Cerebellar cortex (tissue), 1 donor: ENCODE data around the gene EPHB4.
"Not testable (repeated sequence)": the region's sequence is repeated elsewhere in the genome, so short reads cannot be mapped to it uniquely, and the experiment has no call there.

Experiments used
- DNase-seq: peaks from one replicate; pipeline ENCODE4 v3.0.0-alpha.2; 2015; ENCODE audit warnings: low spot score

EPHB4 gene

DNA sequence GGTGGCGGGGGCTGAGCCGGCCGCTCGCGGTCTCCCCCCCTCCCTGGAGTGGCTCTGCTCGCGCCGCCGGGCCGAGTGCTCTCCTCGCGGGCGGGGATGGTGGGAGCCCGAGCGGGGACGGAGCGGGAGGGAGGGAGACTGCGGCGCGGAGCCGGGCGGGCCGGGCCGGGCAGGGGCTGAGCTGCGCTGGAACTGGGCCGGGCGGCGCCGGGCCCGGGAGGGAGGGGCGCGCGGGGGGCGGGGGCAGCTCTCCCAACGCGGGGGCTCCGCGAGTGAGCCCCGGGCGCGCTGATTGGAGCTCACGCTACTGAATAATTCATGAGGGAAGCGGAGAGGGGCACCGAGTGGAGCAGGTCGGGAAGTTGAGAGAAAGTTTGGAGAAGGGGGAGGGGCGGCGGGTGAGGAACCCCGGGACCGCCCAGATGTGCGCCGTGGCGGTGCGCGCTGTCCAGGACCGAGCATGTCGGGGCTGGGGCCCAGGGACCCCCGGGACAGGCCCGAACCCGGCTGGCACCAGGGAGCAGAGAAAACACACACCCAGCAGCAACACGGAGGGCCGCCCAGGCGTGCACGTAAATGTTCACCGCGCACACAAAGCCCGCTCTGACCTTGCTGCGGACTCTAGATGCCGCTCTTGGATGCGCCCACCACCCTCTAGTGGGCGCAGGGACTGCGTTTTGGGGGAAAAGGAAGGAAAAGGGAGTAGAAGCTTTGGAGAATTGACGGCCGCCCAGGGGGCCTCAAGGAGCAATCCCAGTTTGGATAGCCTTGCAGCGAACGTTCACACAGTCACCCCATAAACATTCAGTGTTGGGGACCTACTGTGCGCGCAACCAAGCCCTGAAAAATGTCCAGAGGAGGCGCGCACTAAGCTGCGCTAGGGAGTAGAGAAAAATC lies at the start of gene EPHB4:
Gene EPHB4, minus strand, starts transcription at position 194 of the 897 bp plus-strand sequence. CDS start 493 bp downstream, outside the sequence.
- peak; percentile 75 for DNase-seq

- DNase-seq, result no peak
Measured at GRCh38 chr7:100875356-100875751, 48.0 kb upstream of the EPHB4 start.

- peak; percentile 98 for DNase-seq
Measured at GRCh38 chr7:100874577-100875355, 47.4 kb upstream of the EPHB4 start, which contains the start of gene SRRT. Gene SRRT (plus strand): TSS chr7:100875103. CDS start chr7:100875591, 488 bp downstream.

GRCh38 chr7:100874300-100874576 lies 46.9 kb upstream of the EPHB4 start:
- DNase-seq, result no peak

- DNase-seq, result no peak
Measured at GRCh38 chr7:100873599-100874299, 46.4 kb upstream of the EPHB4 start.

GRCh38 chr7:100867776-100868485 lies 40.6 kb upstream of the EPHB4 start:
- DNase-seq, result no peak

GRCh38 chr7:100867040-100867775 lies 39.9 kb upstream of the EPHB4 start, which contains the start of gene TRIP6:
Gene TRIP6 (plus strand): TSS chr7:100867387. CDS start chr7:100867498, 111 bp downstream.
- peak; percentile 82 for DNase-seq

DNA sequence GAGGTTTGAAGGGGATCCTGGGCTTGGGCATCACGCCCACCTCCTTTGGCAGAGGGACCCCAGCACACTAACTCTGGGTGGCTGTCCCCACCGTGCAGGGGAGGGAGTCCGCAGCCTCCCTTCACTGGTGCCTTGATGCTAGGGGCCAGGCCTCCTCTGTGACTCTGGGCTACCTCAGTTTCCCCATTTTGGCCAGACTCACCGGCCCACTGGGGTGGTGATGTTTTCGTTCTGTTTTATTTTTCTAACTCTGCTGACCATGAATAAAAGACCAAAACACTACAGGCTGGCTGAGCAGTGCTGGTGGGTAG lies 39.4 kb upstream of the EPHB4 start:
- DNase-seq, result no peak

DNA sequence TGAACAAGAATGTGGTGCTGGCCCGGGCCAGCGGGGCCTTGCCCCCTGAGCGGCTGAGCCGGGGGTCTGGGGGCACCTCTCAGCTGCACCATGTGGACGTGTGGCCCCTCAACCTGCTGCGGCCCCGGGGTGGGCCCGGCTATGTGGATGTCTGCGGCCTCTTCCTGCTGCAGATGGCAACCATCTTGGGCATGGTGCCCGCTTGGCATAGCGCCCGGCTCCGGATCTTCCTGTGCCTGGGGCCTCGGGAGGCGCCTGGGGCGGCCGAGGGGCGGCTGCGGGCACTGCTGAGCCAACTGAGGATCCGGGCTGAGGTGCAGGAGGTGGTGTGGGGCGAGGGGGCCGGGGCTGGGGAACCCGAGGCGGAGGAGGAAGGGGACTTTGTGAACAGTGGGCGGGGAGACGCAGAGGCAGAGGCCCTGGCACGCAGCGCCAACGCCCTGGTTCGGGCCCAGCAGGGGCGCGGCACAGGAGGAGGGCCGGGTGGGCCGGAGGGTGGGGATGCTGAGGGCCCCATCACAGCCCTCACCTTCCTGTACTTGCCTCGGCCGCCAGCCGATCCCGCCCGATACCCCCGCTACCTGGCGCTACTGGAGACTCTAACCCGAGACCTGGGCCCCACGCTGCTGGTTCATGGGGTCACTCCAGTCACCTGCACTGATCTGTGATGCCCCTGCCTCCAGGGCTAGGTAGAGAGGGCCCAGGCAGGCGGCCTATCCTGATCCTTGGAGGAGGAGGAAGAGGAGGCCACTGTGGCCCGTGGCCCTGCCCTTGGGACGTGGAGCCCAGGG lies 38.8 kb upstream of the EPHB4 start:
- peak; percentile 82 for DNase-seq

- DNase-seq, result peak; percentile 74
Measured at GRCh38 chr7:100865372-100865911, 38.1 kb upstream of the EPHB4 start.

DNA sequence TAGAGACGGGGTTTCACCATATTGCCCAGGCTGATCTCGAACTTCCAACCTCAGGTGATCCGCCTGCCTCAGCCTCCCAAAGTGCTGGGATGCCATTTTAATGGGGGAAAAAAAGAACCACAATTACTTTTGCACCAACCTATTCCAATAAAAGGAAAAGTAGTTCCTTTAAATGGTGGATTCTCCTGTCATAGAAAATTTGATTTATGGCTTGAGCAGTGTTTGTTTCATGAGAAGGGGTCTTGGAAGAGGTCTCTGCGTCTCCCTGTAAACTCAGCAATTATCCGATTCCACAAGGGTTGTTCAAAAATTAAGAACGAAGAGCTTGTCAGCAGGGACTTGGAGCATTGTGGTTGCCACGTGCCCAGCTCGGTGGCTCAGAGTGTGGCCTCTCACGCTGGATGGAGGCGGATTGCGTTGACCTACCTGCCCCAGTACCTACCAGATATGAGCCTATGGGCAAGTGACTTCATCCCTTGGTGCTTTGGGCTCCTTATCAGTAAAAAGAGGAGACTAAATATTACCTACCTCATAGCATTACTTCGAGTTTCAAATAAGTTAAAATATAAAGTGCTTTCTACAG lies 37.0 kb upstream of the EPHB4 start:
- DNase-seq, result no peak

GRCh38 chr7:100863406-100863950 lies 36.2 kb upstream of the EPHB4 start:
- no peak for DNase-seq

- DNase-seq, result no peak
Measured at GRCh38 chr7:100861616-100861985, 34.3 kb upstream of the EPHB4 start.

DNA sequence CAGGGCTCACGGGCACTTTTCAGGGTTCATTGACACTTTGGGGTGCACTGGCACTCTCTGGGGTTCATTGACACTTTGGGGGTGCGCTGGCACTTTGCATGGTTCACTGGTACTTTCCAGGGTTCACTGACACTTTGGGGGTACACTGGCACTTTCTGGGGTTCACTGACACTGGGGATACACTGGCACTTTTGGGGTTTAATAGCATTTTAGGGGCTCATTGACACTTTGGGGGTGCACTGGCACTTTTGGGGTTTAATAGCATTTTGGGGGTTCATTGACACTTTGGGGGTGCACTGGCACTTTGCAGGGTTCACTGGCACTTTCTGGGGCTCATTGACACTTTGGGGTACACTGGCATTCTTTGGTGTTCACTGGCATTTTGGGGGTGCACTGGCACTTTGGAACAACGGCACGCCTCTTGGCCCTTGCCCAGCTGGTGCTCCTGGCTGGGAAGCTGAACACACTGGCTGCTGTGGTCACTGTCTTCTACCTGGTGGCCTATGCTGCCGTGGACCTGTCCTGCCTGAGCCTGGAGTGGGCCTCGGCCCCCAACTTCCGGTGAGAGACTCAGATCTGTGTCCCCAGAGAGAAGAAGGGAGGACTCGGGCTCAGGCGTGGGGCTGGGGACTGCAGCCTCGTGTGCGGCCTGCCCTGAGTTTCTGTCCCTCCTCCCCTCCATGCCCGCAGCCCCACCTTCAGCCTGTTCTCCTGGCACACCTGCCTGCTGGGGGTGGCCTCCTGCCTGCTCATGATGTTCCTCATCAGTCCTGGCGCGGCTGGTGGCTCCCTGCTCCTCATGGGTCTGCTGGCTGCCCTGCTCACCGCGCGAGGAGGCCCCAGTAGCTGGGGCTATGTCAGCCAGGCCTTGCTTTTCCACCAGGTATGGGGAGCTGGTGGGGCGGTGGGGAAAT lies 33.6 kb upstream of the EPHB4 start:
- no peak for DNase-seq

- DNase-seq, result no peak
Measured at GRCh38 chr7:100859856-100860255, 32.5 kb upstream of the EPHB4 start.

DNA sequence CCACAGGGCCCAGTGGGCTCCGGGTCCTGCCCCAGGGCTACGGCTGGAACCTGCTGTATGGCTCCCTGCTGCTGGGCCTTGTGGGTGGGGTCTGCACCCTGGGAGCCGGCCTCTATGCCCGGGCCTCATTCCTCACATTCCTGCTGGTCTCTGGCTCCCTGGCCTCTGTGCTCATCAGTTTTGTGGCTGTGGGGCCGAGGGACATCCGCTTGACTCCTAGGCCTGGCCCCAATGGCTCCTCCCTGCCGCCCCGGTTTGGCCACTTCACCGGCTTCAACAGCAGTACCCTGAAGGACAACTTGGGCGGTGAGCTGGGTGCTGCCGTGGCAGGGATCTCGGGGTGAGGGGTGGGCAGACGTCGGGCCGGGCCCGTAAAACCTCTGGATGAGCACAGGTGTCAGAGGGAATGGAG lies 29.6 kb upstream of the EPHB4 start:
- no peak for DNase-seq

GRCh38 chr7:100855515-100855914 lies 28.2 kb upstream of the EPHB4 start:
- DNase-seq, result no peak

- not testable (repeated sequence) for DNase-seq
Measured at GRCh38 chr7:100854899-100855298, 27.6 kb upstream of the EPHB4 start.
